GM19438 (cell line): ENCODE data around the gene ST6GAL1.

ENCODE experiments used
- ATAC-seq: cut with Tn5 transposase; IDR thresholded peaks from one replicate; pipeline ENCODE4 v1.9.1; 2021; ENCODE audit warnings: low read depth; ENCODE audit not compliant: unreplicated experiment

Gene ST6GAL1

DNA sequence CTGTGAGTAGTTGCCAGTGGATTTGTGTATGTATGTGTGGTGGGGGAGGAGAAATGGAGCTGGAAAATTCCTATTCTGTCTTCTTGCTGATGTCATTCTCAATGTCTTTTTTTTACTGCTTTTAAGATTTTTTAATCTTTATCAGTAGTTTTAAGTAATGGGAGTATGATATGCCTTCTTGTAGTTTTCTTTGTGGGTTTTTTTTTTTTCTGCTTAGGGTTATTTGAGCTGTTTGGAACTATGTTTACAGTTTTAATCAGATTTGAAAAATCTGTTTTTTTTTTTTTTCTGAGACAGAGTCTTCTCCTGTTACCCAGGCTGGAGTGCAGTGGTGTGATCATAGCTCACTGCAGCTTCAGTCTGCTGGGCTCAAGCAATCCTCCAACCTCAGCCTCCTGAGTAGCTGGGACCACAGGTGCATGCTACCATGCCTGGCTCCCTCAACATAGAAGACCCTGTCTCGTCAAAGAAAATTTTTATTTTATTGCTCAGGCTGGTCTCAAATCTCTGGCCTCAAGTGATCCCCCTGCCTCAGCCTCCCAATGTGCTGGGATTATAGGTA lies 171.8 kb downstream of the ST6GAL1 start:
- ATAC-seq = no peak

DNA sequence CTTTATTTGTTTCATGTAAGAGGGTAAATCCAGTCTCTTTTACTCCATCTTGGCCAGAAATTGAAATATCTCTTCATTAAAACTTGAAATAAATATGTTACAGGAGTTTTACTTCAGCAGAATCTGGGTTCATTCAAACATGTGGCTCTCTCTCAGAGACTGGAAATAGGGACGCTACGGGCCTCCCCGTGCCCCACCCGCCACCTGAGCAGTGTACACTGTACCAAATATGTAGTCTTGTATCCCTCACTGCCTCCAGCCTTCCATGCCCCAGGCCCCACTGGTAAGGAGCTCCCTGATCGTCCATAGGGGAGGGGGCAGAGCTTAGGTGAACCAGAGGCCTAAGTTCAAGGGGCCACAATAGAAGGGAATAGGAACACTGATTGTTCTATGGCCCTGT lies 172.9 kb downstream of the ST6GAL1 start:
- no peak for ATAC-seq

DNA sequence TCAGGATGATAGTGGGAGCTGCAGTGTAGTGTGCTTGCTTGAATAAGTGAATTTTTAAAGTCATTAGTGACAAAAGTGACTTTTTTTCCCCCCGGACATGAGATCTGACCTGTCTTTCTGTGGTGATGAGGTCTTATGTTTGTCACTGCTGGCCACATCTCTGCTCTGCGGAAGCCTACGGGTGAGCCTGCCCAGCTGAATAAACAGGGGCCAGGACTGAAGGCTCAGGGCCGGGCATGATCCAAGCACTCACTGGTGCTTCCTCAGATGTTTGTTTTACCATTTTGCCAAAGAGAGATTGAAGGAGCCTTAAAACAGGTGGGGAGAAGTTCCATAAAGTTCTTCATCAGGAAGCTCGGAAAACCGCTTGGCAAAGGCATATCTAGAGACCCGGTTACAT lies 174.0 kb downstream of the ST6GAL1 start:
- no peak for ATAC-seq

DNA sequence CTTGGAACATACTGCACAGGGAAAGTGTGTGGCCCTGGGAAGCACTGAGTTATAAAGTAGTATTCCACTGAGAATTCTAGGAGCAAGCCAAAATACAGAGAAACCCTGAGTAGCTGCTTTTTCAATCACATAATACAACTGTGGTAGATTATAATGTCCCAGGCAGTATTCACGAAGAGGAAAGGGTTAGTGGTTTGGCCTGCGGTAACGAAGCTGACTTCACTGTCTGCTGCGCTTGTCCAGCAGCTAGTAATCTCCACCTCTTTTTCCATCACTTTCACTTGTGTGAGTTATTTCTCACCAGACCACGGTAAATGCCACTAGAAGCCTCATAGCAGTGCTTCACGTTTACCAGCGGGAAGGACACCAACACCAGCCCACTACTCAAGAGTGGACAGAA lies 174.6 kb downstream of the ST6GAL1 start:
- no peak for ATAC-seq

DNA sequence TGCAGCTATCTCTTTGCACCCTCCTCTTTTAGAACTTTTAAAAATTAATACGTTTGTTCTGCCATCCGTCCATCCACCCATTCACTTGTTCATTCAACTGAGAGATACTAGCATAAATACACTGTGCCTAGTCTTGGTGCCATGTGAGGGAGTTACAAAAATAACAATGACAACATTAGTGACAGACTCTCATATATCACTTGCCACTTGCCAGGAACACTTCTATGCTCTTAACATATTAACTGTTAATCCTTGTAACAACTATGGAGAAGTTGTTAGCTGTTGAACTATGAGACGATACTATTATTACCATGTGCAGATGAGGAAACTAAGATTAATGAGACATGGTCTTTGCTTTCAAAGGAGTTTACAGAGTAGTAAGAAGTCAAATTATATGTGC lies 175.4 kb downstream of the ST6GAL1 start:
- ATAC-seq = no peak

DNA sequence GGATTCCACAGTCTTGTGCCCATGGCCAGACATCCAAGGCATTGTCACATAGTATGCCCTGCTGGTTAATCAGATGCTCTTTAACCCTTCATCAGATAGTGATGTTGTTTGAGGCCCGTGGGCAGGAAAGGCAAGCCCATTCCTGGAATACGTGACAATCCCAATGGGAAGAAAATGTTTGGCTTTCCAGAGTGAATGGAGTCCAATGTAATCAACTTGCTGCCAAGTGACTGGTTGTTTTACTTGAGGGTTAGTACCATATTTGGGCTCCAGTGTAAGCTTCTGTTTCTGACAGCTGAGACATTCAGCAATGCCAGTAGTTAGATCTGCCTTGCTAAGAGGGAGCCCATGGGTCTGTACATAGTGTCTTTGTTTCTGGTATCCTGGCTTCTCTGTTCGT lies 177.7 kb downstream of the ST6GAL1 start:
- no peak for ATAC-seq

DNA sequence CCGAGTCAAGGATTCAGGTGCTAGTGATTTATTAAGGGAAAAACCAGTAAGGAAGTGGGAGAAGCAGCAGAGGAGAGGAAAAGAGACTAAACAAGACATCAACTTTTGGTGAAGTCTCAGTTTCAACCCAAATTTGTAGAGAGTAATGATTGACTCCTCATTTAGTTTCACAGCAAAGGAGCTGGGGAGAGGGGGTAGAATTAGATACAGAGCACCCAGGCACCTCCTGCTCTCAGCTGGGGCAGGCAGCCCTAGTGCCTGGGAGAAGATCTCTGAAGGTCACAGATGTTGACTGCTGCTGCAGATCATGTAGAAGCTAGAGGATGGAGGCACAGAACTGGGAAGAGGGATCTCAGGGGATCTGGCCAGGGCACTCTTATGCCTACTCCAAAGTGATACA lies 179.8 kb downstream of the ST6GAL1 start:
- ATAC-seq = no peak

DNA sequence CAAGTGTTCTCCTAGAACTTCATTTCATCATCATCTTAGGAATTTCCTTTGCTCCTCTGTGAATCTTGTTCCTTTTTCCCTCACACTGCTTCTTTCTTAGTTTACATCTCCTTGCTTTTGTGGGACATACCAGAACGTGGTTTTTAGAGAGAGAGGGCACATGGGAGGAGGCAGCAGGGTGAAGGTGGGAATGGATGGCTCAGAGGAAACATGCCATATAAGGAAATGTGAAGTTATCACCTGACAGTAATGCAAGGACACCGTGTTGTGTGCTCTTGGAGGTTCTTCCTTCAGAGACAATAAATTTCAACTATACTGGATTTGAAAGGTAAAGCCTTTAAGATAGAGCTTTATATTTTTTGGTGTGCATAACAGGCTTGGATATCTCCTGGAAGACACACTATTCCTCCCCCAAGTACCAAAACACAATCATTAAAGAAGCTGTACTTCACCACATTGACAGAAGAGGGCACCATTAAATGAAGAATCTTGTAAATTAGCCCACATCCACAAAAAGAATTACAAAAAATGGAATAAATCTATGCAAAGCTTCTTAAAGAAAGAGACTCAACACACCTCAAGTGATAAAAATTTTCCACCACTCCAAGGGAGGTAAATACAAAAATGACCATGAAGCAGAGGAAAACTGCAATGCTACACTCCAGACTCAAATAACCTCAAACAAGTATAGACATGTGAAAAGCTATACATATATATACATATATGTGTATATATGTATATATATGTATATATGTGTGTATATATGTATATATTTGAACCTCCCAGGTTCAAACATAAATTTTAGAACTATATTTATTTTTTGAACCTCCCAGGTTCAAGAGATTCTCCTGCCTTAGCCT lies 182.8 kb downstream of the ST6GAL1 start:
- no peak for ATAC-seq

DNA sequence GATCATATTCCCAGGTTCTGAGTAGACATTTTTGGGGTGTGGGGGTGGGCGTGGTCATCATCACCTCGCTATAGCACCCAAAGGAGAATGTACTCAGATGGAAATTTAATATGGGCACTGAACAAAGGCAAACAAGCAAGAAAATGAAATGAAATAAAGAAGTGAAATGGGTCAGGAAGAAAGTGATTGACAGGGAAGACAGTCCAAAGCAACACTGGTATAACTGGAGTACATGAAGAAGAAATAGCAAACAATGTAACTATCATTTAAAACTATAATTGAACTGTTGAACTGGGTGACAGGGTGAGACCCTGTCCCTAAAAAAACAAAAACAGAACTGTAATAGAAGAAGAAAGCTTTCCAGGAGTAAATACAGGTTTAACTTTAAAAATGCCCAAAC lies 184.2 kb downstream of the ST6GAL1 start:
- ATAC-seq = no peak

DNA sequence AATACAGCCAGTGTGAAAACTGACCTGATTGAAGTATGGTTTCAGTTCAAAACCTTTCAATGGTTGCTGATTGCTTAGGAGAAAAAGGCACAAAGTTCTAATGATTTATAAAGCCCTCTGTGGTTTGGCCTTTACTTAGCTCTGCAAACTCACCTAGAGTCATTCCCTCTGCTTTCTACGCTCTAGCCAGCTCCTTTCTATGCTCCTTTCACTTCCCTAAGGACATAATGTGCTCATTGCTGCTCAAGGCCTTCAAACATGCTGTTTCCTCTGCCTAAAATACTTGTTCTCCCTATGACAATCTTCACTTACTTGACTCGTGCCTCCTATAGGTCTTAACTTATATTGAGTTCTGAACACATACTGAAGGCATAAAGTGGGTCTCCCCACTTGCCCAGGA lies 190.0 kb downstream of the ST6GAL1 start:
- ATAC-seq = peak; percentile 76

DNA sequence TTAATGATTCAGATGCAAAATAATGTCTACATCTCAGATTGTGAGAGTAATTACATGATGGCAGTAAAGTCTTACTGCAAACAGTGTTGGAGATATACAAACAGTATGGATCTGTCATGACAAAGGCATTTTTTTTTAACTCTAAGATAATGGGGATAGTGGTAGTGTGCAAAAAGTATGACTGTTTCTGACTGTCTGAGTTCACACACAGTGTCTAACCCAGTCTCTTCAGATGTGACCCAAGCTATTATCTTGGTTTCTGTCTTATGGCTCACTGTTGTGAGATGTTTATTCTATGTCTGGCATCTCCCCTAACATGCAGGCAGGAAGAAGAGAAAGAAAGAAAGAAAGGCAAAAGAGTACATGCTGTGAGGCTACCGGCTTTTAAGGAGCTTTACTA lies 191.9 kb downstream of the ST6GAL1 start:
- ATAC-seq = no peak

DNA sequence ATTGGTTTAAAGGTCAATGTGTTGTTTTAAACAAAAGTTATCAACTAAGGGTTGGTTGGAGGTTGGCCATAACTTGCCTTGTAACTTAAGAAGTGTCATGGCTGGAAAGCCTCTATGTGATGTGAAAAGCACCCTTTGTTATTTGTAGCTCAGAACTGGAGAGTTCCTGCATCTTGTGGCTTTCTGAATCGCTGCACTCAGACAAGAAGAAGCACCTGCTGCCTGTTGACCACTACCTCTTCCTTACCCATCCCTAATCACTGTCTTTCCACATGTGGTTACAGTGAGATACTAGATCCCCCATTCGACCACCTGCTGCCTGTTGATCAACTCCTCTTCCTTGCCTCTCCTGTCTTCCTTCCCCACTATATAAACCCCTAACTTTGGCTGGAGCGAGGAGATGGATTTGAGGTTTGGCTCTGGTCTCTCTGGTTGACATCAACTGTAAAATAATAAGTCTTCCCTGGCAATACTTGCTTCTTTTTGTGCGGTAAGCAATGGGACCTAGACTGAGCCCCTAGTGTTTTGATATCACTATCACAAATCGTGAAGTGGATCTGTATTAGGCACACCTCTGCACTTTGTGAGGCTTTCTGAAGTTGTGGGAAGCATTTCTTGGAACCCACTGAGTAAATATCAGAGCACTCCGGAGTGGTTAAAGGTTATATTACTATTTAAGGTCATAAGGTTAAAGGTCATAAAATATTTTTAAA lies 195.1 kb downstream of the ST6GAL1 start:
- peak; percentile 88 for ATAC-seq
